HEK293T (cell line): ENCODE data around the gene JMJD1C.

ENCODE experiments used
- CTBP1 ChIP-seq: fragments of 450-650 bp; IDR thresholded peaks from 2 replicates; pipeline ENCODE4 v1.6.1; 2016; ENCODE audit warnings: borderline replicate concordance
- PKNOX1 ChIP-seq: fragments of 450-650 bp; IDR thresholded peaks from 2 replicates; pipeline ENCODE4 v1.6.1; 2016
- TARDBP ChIP-seq: fragments of 450-650 bp; IDR thresholded peaks from 2 replicates; pipeline ENCODE4 v1.6.1; 2016

- no peak for TF ChIP-seq TARDBP
- TF ChIP-seq PKNOX1, result no peak
- TF ChIP-seq CTBP1, result no peak
These were observed 205.5 kb downstream of the JMJD1C start for GRCh38 chr10:63260103-63260859.
